Uterus (tissue), 4 donors: ENCODE measurements around the gene CLGN. TPM values are rescaled to one million over a fixed set of nuclear protein-coding genes. Genes with fewer than 3 reads are reported as not detected.

Experiments
- DNase-seq, 2 donors: peaks; one replicate each; pipeline ENCODE4 v3.0.0-alpha.2; 2019 to 2020
- H3K27ac ChIP-seq, 2 donors: fragments of 200-600 bp; sonication (generic); 1 replicate in 1 of 2; 2 replicates in 1 of 2; pipeline ENCODE4 v1.5.1; 2016 to 2018
- H3K27me3 ChIP-seq, 2 donors: fragments of 200-600 bp; sonication (generic); one replicate each; pipeline ENCODE4 v1.5.1; 2018 to 2019; ENCODE audit warnings: control low read depth in 1 of 2
- H3K36me3 ChIP-seq, 2 donors: fragments of 200-600 bp; sonication (generic); one replicate each; pipeline ENCODE4 v1.5.1; 2019; ENCODE audit warnings: control low read depth in 1 of 2
- H3K4me1 ChIP-seq, 2 donors: fragments of 200-600 bp; sonication (generic); one replicate each; pipeline ENCODE4 v1.5.1; 2018 to 2019; ENCODE audit warnings: control low read depth in 1 of 2
- H3K4me3 ChIP-seq, 2 donors: fragments of 200-600 bp; sonication (generic); 1 replicate in 1 of 2; 2 replicates in 1 of 2; pipeline ENCODE4 v1.5.1; 2018 to 2019; ENCODE audit warnings: mild to moderate bottlenecking in 1 of 2
- H3K9me3 ChIP-seq, 2 donors: fragments of 200-600 bp; sonication (generic); one replicate each; pipeline ENCODE4 v1.5.1; 2019; ENCODE audit warnings: control low read depth in 1 of 2
- POLR2A ChIP-seq, 2 donors: fragments of 450-650 bp; IDR thresholded peaks; one replicate each; pipeline ENCODE4 v1.6.1; 2016; ENCODE audit warnings: antibody characterized with exemption in 2 of 2, mild to moderate bottlenecking in 1 of 2, moderate library complexity in 1 of 2
- intact Hi-C: fragments of 100-400 bp; cut with DNase I; formaldehyde crosslinking; loops from one replicate; pipeline ENCODE4 v1.15.1; 2023; ENCODE audit warnings: low total_unique reads
- total RNA-seq, 4 donors: library from RNA; depleted of rRNA in 3 of 4; stranded (reverse); fragments of >200 nt in 3 of 4; gene quantifications; one replicate each; pipeline versions ENCODE4 v1.1.0 to v1.2.4, GENCODE V29; 2014 to 2023
- TF ChIP-seq, protein P1 (sequence below), 4 experiments: fragments of 200-600 bp in 2 of 4; fragments of 450-650 bp in 2 of 4; sonication (generic) in 2 of 4; IDR thresholded peaks; one replicate each; pipeline ENCODE4 v1.5.1; 2016 to 2019; ENCODE audit warnings: antibody characterized with exemption in 4 of 4, mild to moderate bottlenecking in 2 of 4, moderate library complexity in 1 of 4
- donor health status: DM: yes; HTN: yes; CAD: no.

The CLGN gene
- total RNA-seq, 4 donors from 2014 or later, result under 0.01 to 4.5 (median 3.2) TPM; not detected in 1

DNA sequence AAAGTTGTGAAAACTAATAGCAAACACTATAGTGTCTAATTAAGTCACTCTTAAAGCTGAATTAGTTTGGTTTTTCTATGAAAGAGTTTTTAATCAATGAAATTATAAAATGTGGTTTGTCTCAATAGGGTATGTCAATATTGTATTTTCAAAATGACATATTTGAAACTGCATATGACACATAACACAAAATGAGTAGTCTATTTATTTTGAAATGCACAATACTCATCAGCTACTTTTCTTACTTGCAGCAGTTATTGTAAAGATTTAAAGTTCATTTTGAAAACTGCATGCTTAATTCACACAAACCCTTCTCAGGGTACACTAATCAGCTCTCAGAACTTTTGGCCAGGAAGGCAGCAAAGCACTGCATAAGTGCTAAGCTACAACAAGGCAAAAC lies 21.2 kb downstream of the CLGN start:
- H3K27ac ChIP-seq, result no peak overlapping the region
- no peaks in the 10 kb centered on the region for H3K9me3 ChIP-seq
- no peak overlapping the region for H3K4me3 ChIP-seq
- H3K4me1 ChIP-seq, result no peaks in the 10 kb centered on the region
- TF ChIP-seq, protein P1, sequence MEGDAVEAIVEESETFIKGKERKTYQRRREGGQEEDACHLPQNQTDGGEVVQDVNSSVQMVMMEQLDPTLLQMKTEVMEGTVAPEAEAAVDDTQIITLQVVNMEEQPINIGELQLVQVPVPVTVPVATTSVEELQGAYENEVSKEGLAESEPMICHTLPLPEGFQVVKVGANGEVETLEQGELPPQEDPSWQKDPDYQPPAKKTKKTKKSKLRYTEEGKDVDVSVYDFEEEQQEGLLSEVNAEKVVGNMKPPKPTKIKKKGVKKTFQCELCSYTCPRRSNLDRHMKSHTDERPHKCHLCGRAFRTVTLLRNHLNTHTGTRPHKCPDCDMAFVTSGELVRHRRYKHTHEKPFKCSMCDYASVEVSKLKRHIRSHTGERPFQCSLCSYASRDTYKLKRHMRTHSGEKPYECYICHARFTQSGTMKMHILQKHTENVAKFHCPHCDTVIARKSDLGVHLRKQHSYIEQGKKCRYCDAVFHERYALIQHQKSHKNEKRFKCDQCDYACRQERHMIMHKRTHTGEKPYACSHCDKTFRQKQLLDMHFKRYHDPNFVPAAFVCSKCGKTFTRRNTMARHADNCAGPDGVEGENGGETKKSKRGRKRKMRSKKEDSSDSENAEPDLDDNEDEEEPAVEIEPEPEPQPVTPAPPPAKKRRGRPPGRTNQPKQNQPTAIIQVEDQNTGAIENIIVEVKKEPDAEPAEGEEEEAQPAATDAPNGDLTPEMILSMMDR (IDR thresholded peaks at IDR 0.05), result no peak
- TF ChIP-seq POLR2A (IDR thresholded peaks at IDR 0.05), result no peak
- intact Hi-C loops, result no loop called here
- DNase-seq, result no peak
- H3K27me3 ChIP-seq, result no peaks in the 10 kb centered on the region
- H3K36me3 ChIP-seq, result no peaks in the 10 kb centered on the region

DNA sequence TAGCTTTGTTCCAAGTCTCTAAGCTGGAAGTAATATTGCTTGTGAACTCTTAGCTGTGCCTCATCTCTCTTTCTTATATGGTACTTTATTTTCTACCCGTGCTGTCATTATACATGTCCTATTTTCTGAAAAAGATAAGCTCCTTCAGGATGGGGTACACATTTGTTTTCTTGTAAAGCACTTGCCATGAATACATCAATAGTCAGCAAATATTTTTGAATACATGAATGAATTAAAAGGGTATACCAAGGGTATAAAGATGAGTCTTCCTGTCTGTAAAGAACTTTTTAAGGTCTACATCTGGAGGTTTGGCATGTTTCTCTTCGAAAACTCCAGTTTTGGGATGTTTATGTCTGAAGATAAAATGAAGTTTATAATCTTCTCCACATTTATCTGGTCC lies 27.3 kb downstream of the CLGN start:
- Histone ChIP-seq H3K36me3 (no peaks in the 10 kb centered on the region), H3K4me1 (no peaks in the 10 kb centered on the region), H3K27me3 (no peaks in the 10 kb centered on the region), H3K4me3 (no peak overlapping the region), H3K9me3 (no peaks in the 10 kb centered on the region), H3K27ac (no peak overlapping the region)
- intact Hi-C loops, result no loop called here
- TF ChIP-seq, protein P1 (IDR thresholded peaks at IDR 0.05), result no peak
- TF ChIP-seq POLR2A (IDR thresholded peaks at IDR 0.05), result no peak
- DNase-seq, result no peak

DNA sequence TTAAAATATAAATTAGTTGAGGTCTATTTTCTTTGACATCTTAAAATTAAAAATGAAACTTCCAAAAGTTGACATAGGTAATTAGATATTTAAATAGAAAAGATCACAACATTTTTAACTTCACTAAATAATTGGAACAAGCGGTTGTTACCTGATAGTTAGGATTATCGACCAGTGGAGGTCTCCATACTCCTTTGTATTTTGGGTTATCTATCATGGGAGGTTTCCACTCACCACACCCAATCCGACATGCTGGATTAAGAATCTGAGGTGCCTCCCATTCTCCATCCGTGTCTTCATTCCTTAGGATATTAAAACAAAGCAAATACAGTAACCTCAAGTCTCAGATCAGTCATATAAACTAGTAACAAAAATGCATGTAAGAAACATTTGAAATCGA lies 31.8 kb downstream of the CLGN start:
- no peaks in the 10 kb centered on the region for H3K9me3 ChIP-seq
- H3K4me3 ChIP-seq, result no peak overlapping the region
- DNase-seq, result no peak
- intact Hi-C loops, result no loop called here
- H3K36me3 ChIP-seq, result no peaks in the 10 kb centered on the region
- H3K4me1 ChIP-seq, result no peaks in the 10 kb centered on the region
- no peak for TF ChIP-seq POLR2A (IDR thresholded peaks at IDR 0.05)
- TF ChIP-seq, protein P1 (IDR thresholded peaks at IDR 0.05), result no peak
- no peaks in the 10 kb centered on the region for H3K27me3 ChIP-seq
- H3K27ac ChIP-seq, result no peak overlapping the region

DNA sequence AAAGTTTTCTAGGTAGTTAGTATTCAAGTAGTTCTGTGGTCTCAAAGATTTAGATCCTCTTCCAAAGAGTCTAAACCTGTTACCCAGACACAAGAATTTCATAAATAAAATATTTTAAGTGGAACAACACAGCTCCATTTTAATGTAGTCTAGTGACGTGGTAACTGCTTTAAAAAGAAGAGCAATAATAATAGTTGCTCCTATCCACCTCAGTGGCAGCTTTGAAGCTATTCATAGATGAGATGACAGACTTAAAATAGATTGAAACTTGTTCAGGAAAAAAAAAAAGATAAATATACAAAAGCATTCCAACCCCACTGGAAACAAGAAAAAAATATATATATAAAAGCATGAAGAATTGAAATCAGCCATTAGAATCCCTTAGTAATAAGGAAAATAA lies 39.4 kb downstream of the CLGN start:
- no peaks in the 10 kb centered on the region for H3K27me3 ChIP-seq
- H3K4me1 ChIP-seq, result no peaks in the 10 kb centered on the region
- H3K36me3 ChIP-seq, result no peaks in the 10 kb centered on the region
- no peak for DNase-seq
- H3K27ac ChIP-seq, result no peak overlapping the region
- no peaks in the 10 kb centered on the region for H3K9me3 ChIP-seq
- TF ChIP-seq POLR2A (IDR thresholded peaks at IDR 0.05), result no peak
- TF ChIP-seq, protein P1 (IDR thresholded peaks at IDR 0.05), result no peak
- H3K4me3 ChIP-seq, result no peak overlapping the region
- intact Hi-C loops, result no loop called here

DNA sequence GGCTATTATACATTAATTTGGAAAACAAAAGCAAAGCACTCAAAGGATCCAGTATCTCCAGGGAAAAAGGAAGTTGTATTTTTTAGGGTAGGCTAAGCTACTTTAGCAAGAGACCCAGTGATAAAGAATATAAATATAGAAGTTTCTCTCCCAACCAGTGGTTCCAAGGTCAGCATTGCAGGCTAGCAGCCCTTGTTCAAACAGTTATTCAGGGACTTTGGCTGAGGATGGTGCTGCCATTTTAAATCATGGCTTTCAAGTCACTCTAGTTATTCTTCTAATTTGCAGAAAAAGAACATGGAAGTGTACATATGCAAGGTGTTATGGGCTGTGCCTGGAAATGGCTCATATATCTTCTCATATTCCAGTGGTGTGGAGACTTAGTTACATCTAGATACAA lies 44.7 kb downstream of the CLGN start:
- H3K4me1 ChIP-seq, result no peaks in the 10 kb centered on the region
- no peak overlapping the region for H3K27ac ChIP-seq
- no peak for DNase-seq
- intact Hi-C loops, result no loop called here
- TF ChIP-seq, protein P1 (IDR thresholded peaks at IDR 0.05), result no peak
- H3K36me3 ChIP-seq, result no peaks in the 10 kb centered on the region
- H3K4me3 ChIP-seq, result no peak overlapping the region
- H3K27me3 ChIP-seq, result no peaks in the 10 kb centered on the region
- no peaks in the 10 kb centered on the region for H3K9me3 ChIP-seq
